AG04450 (cell line): Measurements from ENCODE around the gene LAPTM5. TPM values are rescaled to one million over a fixed set of nuclear protein-coding genes. Genes with fewer than 3 reads are reported as not detected.

Source experiments
- CTCF ChIA-PET: fragments of 300-600, 350-600 bp; formaldehyde crosslinking; extraction: SDS; loops from one replicate; lab custom pipeline; 2022; ENCODE audit warnings: antibody characterized with exemption, inconsistent platforms; lab: Charles Lee
- POLR2A ChIA-PET: fragments of 350-600 bp; formaldehyde crosslinking; extraction: SDS; loops from one replicate; lab custom pipeline; 2021; ENCODE audit warnings: antibody characterized with exemption, inconsistent platforms; lab: Yijun Ruan, JAX
- DNase-seq: peaks from one replicate; pipeline ENCODE4 v3.0.0-alpha.2; 2011; ENCODE audit warnings: low read depth, low spot score
- H3K27ac ChIP-seq: one replicate; pipeline ENCODE4 v1.5.1; 2012; ENCODE audit warnings: low read depth, low read length, control low read depth
- H3K27me3 ChIP-seq: one replicate; pipeline ENCODE4 v1.6.0; 2012; ENCODE audit warnings: low read length; ENCODE audit not compliant: control insufficient read depth, insufficient read depth
- H3K4me3 ChIP-seq: 2 replicates; pipeline ENCODE4 v1.5.1; 2011; ENCODE audit warnings: mild to moderate bottlenecking, low read depth, low read length, control low read depth
- H3K9me3 ChIP-seq: 2 replicates; pipeline ENCODE4 v1.5.1; 2012; ENCODE audit warnings: low read length; ENCODE audit not compliant: control insufficient read depth, insufficient read depth
- CTCF ChIP-seq: IDR thresholded peaks from 2 replicates; pipeline ENCODE4 v1.5.1; 2011; ENCODE audit warnings: low read depth, low read length, control low read depth, inconsistent platforms
- polyA plus RNA-seq: library from polyadenylated mRNA; depleted of rRNA; stranded (reverse); fragments of >200 nt; gene quantifications from 2 replicates; pipeline ENCODE4 v1.2.3, GENCODE V29; 2011; rRNA removed
- small RNA-seq: library from RNA; depleted of rRNA; stranded (forward); fragments of <200 nt; gene quantifications from one replicate; pipeline ENCODE3, GENCODE V24; 2012; ENCODE audit warnings: low read depth; ENCODE audit not compliant: insufficient read length

Gene LAPTM5
- polyA plus RNA-seq, 1 experiment = 0.53 TPM

- Histone ChIP-seq H3K27me3 (peaks cover 50% of the 10 kb centered on the region), H3K4me3 (no peak overlapping the region), H3K27ac (no peak overlapping the region), H3K9me3 (peaks cover 14% of the 10 kb centered on the region)
- no peak for TF ChIP-seq CTCF
- ChIA-PET POLR2A (no interaction called here), CTCF (no interaction called here)
- no peak for DNase-seq
Measured at GRCh38 chr1:30683699-30684098, 73.9 kb downstream of the LAPTM5 start.

Small RNA genes lying within 50 kb of the gene (small RNA-seq; reads per million reads assigned to genes)
- gene MIR4420 = not detected

Other genes starting within 250 kb of the LAPTM5 start
- 0.09 and 0.12 TPM in 2 replicates for gene MATN1, start 34.2 kb downstream of the LAPTM5 start, polyA plus RNA-seq
- gene SDC3, start 151.0 kb upstream of the LAPTM5 start, polyA plus RNA-seq = 21.7 and 45.4 TPM in 2 replicates